ENCODE results near the gene TATDN3.
"Not testable (repeated sequence)": the region's sequence is repeated elsewhere in the genome, so short reads cannot be mapped to it uniquely, and the experiment has no call there.

TATDN3 gene

DNA sequence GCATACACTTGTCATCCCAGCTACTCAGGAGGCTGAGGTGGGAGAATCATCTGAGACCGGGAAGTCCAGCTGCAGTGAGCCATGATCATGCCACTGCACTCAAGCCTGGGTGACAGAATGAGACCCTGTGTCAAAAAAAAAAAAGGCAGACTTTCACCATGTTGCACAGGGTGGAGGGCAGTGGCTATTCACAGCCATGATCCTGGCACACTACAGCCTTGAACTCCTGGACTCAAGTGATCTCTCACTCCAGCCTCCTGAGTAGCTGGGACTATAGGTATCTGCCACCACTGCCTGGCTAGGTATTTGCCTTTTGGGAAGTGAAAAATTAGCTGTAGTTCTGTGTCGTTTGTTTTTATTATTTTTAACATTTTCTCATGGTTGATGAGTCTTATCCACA lies 36.7 kb downstream of the TATDN3 start:
- ChIA-PET CTCF (interaction anchor here (0.7 kb wide), 2 partner anchors 13 to 14 kb away, joined by 3 read pairs; no protein-coding TSS in a partner anchor), POLR2A (no interaction called here)
- Histone ChIP-seq H3K4me1 (ENCODE audit: control insufficient read depth, insufficient read depth, low read length) (no peaks in the 10 kb centered on the region), H3K36me3 (ENCODE audit: control insufficient read depth in 2 of 2, insufficient read depth in 1 of 2, low read length in 2 of 2) (no peaks in the 10 kb centered on the region), H3K27ac (ENCODE audit: extremely low read depth, low read depth, low read length) (no peak overlapping the region), H3K4me3 (ENCODE audit: low read depth, low read length) (no peak overlapping the region), H3K9me3 (ENCODE audit: control insufficient read depth, insufficient read depth, low read depth, low read length) (no peaks in the 10 kb centered on the region)
- TF ChIP-seq ZNF114 (tag by site-specific recombination; IDR thresholded peaks at IDR 0.05) (no peak), SP2 (tag by site-specific recombination; IDR thresholded peaks at IDR 0.05) (no peak), GLI2 (tag by site-specific recombination; IDR thresholded peaks at IDR 0.05; ENCODE audit: borderline replicate concordance, low read depth) (no peak), PRDM1 (tag by site-specific recombination; IDR thresholded peaks at IDR 0.05) (no peak), ZNF621 (tag by site-specific recombination; IDR thresholded peaks at IDR 0.05) (no peak), ZBTB20 (tag by site-specific recombination; IDR thresholded peaks at IDR 0.05) (no peak), ZNF624 (tag by site-specific recombination; IDR thresholded peaks at IDR 0.05) (no peak), ZNF48 (tag by site-specific recombination; IDR thresholded peaks at IDR 0.05) (no peak), ZNF530 (tag by site-specific recombination; IDR thresholded peaks at IDR 0.05; ENCODE audit: low read depth) (no peak), KLF10 (tag by site-specific recombination; IDR thresholded peaks at IDR 0.05) (no peak)
- TF ChIP-seq, protein P1, sequence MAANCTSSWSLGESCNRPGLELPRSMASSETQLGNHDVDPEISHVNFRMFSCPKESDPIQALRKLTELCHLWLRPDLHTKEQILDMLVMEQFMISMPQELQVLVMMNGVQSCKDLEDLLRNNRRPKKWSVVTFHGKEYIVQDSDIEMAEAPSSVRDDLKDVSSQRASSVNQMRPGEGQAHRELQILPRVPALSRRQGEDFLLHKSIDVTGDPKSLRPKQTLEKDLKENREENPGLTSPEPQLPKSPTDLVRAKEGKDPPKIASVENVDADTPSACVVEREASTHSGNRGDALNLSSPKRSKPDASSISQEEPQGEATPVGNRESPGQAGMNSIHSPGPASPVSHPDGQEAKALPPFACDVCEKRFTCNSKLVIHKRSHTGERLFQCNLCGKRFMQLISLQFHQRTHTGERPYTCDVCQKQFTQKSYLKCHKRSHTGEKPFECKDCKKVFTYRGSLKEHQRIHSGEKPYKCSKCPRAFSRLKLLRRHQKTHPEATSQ (tag by site-specific recombination; IDR thresholded peaks at IDR 0.05): no peak
- TF ChIP-seq, protein P2, sequence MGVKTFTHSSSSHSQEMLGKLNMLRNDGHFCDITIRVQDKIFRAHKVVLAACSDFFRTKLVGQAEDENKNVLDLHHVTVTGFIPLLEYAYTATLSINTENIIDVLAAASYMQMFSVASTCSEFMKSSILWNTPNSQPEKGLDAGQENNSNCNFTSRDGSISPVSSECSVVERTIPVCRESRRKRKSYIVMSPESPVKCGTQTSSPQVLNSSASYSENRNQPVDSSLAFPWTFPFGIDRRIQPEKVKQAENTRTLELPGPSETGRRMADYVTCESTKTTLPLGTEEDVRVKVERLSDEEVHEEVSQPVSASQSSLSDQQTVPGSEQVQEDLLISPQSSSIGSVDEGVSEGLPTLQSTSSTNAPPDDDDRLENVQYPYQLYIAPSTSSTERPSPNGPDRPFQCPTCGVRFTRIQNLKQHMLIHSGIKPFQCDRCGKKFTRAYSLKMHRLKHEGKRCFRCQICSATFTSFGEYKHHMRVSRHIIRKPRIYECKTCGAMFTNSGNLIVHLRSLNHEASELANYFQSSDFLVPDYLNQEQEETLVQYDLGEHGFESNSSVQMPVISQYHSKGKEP (tag by site-specific recombination; IDR thresholded peaks at IDR 0.05): no peak
- TF ChIP-seq, protein P3, sequence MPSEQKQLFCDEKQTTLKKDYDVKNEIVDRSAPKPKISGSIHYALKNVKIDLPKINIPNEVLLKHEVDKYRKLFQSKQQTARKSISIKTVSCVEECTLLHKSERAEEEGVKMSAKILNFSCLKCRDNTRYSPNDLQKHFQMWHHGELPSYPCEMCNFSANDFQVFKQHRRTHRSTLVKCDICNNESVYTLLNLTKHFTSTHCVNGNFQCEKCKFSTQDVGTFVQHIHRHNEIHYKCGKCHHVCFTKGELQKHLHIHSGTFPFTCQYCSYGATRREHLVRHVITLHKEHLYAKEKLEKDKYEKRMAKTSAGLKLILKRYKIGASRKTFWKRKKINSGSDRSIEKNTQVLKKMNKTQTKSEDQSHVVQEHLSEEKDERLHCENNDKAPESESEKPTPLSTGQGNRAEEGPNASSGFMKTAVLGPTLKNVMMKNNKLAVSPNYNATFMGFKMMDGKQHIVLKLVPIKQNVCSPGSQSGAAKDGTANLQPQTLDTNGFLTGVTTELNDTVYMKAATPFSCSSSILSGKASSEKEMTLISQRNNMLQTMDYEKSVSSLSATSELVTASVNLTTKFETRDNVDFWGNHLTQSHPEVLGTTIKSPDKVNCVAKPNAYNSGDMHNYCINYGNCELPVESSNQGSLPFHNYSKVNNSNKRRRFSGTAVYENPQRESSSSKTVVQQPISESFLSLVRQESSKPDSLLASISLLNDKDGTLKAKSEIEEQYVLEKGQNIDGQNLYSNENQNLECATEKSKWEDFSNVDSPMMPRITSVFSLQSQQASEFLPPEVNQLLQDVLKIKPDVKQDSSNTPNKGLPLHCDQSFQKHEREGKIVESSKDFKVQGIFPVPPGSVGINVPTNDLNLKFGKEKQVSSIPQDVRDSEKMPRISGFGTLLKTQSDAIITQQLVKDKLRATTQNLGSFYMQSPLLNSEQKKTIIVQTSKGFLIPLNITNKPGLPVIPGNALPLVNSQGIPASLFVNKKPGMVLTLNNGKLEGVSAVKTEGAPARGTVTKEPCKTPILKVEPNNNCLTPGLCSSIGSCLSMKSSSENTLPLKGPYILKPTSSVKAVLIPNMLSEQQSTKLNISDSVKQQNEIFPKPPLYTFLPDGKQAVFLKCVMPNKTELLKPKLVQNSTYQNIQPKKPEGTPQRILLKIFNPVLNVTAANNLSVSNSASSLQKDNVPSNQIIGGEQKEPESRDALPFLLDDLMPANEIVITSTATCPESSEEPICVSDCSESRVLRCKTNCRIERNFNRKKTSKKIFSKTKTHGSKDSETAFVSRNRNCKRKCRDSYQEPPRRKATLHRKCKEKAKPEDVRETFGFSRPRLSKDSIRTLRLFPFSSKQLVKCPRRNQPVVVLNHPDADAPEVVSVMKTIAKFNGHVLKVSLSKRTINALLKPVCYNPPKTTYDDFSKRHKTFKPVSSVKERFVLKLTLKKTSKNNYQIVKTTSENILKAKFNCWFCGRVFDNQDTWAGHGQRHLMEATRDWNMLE (tag by site-specific recombination; conservative IDR thresholded peaks at IDR 0.05; ENCODE audit: low read depth): no peak

DNA sequence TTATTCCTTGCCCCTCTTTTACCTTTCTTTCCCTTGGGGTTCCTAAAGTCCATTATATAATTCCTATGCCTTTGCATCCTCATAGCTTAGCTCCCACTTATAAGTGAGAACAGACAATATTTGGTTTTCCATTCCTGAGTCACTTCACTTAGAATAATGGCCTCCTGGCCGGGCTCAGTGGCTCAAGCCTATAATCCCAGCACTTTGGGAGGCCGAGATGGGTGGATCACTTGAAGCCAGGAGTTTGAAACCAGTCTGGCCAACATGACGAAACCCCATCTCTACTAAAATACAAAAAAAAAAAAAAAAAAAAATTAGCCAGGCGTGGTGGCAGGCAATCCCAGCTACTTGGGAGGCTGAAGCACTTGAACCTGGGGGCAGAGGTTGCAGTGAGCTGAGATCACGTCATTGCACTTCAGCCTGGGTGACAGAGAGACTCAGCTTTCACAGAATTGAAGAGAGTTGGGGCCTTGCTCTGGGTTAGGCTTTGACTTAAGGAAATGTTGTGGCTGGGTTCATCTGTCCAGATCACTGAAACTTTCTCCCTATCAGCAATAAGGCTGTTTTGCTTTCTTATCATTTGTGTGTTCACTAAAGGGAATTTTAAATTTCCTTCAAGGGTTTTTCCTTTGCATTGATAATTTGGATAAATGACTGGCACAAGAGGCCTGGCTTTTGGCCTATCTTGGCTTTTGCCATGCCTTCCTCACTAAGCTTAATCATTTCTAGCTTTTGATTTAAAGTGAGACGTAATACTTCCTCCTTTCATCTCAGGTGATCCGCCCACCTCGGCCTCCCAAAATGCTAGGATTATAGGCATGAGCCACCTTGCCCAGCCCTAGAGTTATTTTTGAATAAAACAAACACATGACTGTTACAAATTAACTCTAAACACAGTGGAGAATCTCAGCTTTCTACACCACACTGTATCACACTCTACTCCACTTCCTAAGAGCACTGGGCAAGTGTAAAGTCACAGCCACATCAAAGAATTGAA lies 41.8 kb downstream of the TATDN3 start:
- H3K4me1 ChIP-seq (ENCODE audit: control insufficient read depth, insufficient read depth, low read length); H3K4me3 ChIP-seq (ENCODE audit: low read depth, low read length); POLR2A ChIA-PET; H3K36me3 ChIP-seq (ENCODE audit: control insufficient read depth in 2 of 2, insufficient read depth in 1 of 2, low read length in 2 of 2); H3K9me3 ChIP-seq (ENCODE audit: control insufficient read depth, insufficient read depth, low read depth, low read length); H3K27ac ChIP-seq (ENCODE audit: extremely low read depth, low read depth, low read length): not testable (repeated sequence)
- CTCF ChIA-PET: interaction anchor here (0.6 to 0.8 kb wide), 4 partner anchors 9 to 461 kb away, joined by 3 to 6 read pairs (median 3); no protein-coding TSS in a partner anchor

Measured in HEK293 (cell line).